RCC 7860 (cell line): ENCODE measurements around the gene DISC1.
"Not testable (repeated sequence)": the region's sequence is repeated elsewhere in the genome, so short reads cannot be mapped to it uniquely, and the experiment has no call there.

Source experiments
- DNase-seq: peaks from one replicate; pipeline ENCODE4 v3.0.0-alpha.2; 2015; ENCODE audit warnings: low spot score
- FAIRE-seq: peaks from 2 replicates; lab custom pipeline; 2012; peaks lifted over from hg19 to GRCh38; lab: Jason Lieb, UNC

The DISC1 gene

DNA sequence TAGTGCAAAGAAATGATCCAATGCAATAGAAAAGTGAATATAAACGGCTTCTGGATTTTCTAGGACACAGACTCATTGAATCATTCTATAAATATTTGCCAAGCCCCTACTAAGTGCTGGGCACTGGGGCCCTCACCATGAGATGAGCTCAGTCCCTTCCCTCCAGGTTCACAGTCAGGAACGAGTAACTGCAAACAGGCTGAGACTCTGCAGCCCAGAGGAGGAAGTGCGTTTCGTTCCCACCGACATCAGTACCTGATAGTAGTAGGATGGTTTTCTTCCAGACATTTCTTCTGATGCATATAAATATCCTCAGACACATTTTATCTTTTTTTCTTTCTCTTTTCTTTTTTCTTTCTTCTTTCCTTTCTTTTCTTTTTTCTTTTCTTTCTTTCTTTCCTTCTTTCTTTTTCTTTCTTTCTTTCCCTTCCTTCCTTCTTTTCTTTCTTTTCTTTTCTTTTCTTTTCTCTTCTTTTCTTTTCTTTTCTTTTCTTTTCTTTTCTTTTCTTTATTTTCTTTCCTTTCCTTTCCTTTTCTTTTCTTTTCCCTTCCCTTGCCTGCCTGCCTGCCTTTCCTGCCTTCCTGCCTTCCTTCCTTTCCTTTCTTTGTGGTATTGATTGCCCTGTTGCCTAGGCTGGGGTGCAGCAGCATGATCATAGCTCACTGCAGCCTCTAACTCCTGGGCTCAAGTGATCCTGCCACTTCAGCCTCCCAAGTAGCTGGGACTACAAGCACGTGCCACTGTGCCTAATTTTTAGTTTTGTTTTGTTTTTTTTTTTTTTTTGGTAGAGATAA is 135.4 kb downstream of the DISC1 start:
- FAIRE-seq: no peak

DNA sequence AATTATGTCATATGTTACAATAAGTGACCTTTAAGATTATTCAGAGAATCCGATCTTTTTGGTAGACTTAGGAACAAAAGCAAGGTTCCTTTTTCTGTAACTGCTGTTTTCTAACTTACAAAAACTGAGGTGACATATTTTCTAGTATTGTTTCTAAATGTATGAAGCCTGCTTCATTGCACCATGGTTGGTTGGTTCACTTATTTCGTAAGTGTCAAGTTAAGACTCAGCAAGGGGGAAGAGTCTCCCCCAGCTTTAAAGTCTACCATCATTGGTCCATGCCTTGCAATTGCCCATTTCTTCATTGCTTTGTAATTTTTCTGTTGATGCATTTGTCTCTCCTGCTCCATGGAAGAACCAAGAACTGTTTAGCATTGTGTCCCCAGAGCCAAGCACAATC is 136.9 kb downstream of the DISC1 start:
- FAIRE-seq: no peak
- DNase-seq: no peak

More for the DNA sequence above, 135.4 kb downstream of the DISC1 start:
- no peak for DNase-seq

DNA sequence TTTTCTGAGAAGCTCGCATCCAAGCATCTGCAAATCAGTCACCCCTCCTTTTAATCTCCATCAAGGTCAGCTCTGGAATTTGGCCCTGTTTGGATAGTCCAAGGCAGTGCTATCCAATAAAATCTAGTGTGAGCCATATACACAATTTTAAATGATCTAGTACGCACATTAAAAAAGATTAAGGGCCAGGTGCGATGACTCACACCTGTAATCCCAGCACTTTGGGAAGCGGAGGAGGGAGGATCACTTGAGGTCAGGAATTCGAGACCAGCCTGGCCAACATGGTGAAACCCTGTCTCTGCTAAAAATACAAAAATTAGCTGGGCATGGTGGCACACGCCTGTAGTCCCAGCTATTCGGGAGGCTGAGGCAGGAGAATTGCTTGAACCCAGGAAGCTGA is 139.2 kb downstream of the DISC1 start:
- not testable (repeated sequence) for DNase-seq, FAIRE-seq

DNA sequence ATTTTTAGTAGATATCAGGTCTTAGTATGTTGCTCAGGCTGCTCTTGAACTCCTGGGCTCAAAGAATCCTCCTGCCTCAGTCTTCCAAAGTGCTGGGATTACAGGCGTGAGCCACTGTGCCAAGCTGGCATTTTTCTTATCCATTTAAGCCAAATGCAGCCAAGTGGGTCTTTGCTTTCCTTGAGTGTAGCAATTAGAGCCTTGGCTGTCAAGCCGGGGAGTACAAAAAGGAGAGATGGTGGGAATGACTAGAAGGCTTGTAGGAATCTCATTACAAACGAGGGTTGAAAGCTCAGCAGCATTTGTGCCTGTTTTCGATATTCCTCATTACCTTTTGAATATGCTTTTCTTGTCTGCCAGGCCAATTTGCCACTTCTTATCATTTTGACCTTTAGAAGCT is 140.9 kb downstream of the DISC1 start:
- DNase-seq: no peak
- no peak for FAIRE-seq

DNA sequence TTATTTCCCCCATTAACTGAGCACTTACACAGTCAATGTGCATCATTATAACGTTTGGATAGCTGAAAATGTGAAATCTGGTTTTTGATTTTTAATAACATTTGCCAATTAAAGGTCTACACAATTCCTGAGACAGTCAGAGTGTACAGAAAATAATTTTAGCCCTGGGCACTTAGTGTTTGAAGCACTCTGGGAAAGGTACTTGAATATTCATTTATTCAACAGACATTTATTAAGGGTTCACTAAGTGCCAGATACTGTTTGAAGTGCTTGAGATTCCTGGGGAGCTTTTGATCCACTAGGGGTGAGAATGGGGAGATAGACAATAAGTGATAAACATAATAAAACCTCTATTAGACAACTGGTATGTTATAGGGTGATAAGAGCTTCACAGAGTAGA is 141.8 kb downstream of the DISC1 start:
- DNase-seq (no peak), FAIRE-seq (no peak)

DNA sequence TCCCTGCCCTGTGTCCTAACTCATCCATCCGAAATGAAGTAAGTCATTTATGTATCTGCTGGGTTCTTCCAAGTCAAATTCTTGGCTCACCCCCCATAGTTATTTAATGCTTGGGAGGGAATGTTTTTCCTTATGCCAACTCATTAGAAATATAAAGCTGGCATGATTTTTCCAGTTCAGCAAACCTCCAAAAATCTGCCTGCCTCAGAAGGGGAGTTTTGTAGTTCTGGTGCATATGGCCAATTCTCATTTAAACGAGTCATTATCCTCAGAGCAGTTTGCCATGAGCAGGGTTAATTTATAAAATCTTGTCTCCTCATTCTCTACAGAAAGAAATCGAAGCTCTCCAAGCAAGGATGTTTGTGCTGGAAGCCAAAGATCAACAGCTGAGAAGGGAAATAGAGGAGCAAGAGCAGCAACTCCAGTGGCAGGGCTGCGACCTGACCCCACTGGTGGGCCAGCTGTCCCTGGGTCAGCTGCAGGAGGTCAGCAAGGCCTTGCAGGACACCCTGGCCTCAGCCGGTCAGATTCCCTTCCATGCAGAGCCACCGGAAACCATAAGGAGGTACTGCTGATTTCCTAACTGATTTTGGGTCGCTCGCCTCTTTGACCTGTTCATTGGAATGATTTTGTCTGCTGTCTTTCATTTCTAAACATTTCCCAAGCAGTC is 144.1 kb downstream of the DISC1 start:
- DNase-seq (no peak), FAIRE-seq (no peak)

DNA sequence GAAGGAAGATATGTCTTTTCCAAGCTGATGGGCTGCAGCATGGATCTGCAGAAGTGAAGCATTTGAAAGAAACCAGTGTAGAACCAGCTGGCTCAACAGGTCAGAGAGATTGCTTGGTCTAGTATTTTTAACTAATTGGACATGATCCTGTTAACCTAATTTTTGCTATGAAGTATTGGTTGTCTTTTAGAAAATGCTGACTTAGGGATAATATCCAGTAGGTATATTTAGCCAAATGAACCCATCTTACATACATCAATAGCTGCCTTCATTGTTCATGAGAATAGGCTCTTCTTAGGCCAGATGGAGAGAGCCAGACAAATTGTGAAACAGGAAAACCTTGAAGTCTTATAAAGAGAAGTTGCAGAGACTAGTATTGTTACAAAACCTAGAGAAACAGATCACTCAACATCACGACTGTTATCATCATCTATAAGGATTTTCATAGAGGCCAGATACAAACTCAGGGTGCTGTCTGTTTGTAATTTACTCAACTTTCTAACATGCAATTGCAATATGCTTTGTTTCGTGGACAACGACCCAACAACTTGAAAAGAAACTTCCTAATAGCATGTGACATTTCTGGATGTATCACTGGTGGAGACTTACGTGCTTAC is 148.2 kb downstream of the DISC1 start:
- no peak for FAIRE-seq

DNA sequence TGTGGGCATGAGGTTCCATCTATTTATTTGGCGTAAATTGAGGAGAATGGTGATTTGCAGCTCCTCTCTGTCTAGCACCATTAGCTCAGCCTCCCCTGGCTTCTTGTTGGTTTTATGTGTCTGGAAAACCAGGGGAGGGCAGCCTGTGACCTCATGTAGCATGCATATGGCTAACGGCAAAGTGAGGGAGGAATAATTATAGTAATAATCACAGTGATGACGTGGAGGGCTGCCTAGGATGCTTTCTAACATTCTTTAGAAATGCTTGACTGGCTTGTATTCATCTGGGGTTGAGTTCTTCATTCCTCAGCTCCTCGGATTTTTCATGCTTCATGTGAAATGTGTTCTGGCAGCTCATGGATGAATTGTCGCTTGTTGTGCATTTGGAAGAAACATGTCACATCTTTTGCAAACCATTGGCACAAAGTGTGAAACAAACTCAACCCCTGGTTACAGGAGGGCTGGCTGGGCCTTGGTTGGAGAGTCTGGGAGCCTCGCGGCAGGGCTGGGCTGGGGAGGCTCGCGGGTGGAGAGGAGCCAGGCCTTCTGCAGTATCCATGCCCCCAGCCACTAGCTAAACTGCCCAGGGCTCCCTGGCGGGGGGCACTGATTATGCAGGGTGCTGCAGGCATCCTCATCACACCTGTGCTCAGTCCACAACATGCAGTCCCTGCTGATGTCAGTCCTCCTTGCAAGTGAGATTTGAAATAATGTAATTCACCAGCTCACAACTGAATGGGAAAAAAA is 149.6 kb downstream of the DISC1 start:
- DNase-seq (peak; percentile 33), FAIRE-seq (no peak)

More for the DNA sequence above, 148.2 kb downstream of the DISC1 start:
- no peak for DNase-seq

DNA sequence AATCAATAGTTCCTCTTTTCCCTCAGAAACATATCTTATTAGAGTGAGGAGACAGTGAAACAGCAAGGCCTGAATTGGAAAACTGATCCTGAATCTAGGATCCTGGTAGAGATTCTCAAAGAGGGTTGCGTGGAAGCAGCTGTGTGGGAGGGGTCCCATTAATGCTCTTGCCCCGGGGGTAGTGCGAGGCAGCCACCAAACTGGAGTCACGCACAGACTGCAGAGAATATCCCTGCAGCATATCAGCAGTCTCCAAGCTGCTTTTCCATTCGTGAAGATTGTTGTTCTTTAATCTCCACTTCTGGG is 150.1 kb downstream of the DISC1 start:
- FAIRE-seq (no peak), DNase-seq (no peak)

DNA sequence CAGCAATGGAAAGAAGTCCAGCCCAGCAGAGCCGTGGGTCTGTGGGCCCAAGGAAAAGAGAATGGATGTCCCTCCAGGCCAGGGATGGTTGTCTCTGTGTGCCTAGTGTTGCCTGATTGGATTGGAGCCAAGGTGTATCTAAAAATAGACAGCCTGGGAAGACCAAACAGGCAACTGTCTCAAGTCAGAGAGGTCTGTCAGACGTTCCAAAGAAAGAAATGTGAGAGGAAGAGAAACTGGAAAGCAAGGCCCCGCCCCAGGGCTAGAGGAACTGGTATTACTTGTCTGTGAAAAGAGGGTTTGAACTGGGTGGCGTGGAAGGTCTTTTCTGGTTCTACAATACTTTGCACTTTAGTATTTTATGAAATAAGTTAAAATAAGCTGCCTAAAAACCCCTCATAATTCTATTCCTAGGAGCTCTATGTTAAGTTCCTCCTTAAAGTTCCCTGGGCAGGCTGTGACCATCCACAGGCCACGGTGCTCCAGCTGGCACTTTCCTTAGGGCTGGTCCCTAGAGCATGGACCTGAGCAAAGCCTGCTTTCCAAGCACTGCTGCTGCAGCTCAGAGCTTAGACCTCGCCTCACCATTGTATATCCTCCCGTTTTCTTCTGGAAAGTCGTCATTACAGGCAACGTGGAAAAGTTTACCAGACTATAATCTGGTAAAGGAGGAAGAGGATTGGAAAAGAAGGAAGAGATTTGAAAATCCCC is 151.6 kb downstream of the DISC1 start:
- FAIRE-seq: no peak

DNA sequence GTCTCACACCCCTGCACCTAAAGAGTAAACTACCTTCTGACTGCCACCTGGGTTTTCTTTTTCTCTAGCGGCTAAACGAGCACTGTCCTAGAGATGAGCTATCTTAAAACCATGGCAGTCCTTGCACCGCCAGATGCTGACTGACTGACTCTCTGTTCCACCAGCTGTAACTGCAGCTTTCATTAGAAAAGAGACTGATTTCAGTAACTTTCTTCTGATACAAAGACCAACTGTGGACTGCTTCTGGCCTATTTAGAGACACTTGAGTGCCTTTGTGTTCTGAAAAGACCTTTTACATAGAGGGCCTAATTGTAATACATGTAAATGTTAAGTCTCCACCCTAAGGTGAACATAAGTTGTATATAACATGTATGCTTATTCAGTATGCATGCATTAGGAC is 152.5 kb downstream of the DISC1 start:
- FAIRE-seq: no peak
- no peak for DNase-seq

More for the DNA sequence above, 151.6 kb downstream of the DISC1 start:
- DNase-seq: no peak

DNA sequence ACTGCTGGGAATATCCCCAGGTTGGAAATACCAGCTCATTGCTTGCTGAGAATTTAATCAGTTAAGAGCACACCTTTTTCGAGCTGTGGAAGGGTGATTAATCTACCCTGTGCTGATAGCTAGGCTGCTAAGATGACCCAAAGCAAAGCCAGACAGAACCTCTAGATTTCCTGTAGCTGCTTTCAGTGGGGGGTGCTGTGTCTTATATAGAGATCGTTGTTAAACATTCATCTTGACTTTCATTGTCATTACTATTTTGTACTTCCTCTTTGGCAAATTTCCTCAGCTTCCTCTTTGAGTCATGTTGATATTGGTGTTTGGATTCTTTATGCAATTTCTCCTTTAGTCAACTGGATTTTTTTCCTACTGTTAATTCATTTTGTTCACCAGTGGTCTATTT is 155.3 kb downstream of the DISC1 start:
- no peak for FAIRE-seq
- DNase-seq: no peak

DNA sequence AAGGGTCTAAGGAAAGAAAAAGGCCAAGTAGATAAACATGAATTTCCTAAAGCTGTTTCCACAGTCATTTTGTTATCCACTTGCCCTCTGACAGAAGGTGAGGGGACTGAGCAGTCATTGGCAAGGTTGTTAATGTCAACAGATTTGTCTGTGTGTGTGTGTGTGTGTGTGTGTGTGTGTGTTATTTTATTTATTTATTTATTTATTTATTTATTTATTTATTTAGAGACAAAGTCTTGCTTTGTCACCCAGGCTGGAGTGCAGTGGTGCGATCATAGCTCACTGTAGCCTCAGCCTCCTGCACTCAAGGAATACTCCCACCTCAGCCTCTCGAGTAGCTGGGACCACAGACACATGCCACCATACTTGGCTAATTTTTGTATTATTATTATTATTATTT is 158.5 kb downstream of the DISC1 start:
- DNase-seq, FAIRE-seq: not testable (repeated sequence)

DNA sequence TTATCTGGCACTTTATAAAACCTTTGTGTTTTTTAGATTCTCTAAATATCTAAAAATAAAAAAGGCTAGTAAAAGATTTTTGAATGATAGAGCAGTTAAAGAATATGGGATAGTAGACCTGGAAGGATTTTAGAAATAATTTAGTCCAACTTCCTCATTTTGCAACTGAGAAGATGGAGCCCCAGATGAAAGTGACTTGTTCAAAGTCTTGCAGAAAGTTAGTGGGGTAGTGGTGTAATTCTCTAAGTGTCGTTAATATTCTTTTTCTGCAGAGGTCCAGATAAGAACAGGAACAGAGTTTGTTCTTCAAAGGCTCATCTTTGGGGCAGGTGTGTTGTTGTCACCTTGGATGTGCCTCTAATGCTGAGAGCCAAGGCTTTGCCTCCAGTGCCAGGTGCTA is 159.5 kb downstream of the DISC1 start:
- no peak for FAIRE-seq
- no peak for DNase-seq

DNA sequence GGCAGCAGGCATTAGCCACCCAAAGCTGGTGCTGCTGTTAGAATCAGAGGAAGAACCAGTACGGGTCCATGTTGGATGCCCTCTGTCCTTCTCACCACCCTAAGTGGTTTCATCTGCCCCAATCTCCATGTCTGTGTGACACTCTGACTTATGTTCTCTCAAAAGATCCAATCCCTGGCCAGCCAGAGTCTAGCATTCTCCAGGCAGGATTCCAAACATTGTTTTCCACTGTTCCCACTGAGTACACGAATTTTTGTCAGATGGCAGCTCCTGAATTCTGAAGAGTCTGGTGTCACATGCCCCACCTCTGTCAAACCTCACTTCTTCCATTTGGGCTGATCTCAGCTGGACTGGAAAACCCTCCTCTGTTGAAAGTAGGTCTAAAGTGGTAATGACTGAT is 166.0 kb downstream of the DISC1 start:
- no peak for DNase-seq
- FAIRE-seq: no peak

DNA sequence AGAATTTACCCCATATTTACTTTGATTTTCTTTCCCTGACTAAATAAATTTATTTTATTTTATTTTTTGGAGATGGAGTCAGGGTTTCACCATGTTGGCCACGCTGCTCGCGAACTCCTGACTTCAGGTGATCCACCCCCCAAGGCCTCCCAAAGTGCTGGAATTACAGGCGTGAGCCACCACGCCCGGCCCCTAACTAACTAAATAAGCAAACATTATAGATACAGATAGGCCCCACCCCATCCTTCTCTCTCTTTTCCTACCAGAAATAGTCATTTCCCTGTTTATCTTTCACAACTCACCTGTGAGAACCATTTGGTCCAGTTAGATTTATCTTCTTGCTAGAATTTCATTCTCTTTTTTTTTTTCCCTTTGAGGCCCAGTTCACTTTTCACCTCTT is 167.3 kb downstream of the DISC1 start:
- DNase-seq (no peak), FAIRE-seq (no peak)

DNA sequence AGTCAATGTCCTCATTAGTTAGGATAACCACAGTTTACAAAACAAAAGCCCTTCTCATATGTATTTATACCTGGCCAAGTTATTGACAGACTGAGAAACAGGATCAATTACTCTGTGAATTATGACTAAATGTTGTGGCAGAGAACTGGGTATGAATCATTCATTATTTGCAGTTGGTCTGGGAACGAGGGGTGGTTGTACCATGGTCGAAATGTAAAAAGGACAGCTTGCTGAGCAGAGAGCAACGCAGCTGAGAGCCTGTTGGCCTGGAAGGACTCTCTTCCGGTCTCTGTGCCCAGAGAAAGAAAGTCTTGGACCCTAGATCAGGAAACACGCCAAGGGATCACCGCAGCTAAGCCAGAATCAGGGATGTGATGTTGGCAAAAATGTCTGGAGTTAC is 169.6 kb downstream of the DISC1 start:
- FAIRE-seq (no peak), DNase-seq (no peak)

DNA sequence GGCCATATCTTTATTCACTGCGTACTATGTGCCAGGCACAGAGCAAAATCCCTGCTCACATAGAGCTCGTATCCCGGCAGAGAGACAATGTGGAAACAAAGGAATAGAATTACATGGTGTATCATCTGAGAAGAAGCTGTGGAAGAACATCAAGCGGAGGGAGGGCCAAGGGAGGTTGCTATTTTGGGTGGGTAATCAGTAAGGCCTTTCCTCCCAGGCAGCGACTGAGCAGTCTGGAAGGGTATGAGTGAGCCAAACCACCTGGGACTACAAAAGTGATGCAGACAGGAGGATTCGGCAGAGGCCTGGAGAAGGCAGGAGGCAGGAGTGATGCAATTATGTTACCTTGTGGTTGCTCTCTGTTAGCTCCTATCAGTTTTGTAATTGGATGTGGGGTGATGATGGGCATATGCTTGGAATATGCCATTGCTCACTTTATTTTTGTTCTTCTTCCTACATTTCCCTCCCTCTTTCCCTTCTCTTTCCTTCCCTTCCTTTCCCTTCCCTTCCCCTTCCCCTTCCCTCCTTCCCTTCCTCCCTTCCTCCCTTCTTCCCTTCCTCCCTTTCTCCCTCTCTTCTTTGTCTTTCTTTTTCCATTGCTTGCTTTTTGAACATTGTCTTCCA is 172.9 kb downstream of the DISC1 start:
- no peak for DNase-seq
- no peak for FAIRE-seq

DNA sequence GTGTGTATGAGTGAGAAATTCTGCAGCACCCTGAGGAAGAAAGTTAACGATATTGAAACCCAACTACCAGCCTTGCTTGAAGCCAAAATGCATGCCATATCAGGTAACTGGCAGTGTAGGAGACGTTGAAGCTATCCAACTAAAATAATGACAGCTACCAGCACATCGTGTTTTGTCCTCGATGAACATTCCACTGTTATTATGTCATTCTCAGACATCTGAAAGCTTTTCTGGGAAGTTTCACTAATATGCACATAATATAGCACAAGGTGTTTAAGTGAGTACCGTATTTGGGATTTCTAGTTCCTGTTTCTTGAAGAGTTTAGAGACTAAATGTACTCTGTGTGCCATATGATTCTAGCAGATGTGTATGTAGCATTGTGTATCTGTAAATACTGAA is 173.5 kb downstream of the DISC1 start:
- FAIRE-seq: no peak
- DNase-seq: peak; percentile 24

DNA sequence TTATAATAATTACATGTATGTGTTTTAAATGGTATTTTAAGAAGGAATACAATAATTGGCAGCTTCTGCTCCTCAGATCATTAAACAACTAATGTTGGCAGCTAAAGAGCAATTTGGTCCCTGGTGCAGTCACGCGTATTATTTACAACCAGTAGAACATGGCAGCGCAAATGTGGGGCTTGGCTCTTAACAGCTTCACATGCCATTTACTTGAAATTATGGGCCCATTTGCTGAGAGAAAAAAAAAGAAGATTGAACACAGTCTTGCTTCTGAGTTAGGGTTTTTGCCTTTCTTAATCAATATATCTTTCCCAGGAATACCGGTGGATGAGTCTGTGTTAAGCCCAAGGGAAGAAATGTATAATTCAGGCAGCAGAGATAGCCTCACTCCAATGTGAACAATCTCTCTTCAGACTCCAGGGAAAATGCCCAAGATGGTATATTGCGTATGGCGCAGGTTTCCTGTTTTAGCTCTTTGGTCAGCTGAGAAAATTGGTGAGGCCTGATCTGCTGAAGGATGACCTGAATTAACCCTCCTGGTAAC is 174.5 kb downstream of the DISC1 start:
- no peak for DNase-seq
- FAIRE-seq: no peak
